BE2C (cell line): ENCODE results near the gene VWA7.

ENCODE experiments used
- DNase-seq: peaks from one replicate; pipeline ENCODE4 v3.0.0-alpha.2; 2020
- H3K27me3 ChIP-seq: fragments of 250-450 bp; sonication (Bioruptor Pico); 2 replicates; pipeline ENCODE4 v1.5.1; 2020; ENCODE audit warnings: mild to moderate bottlenecking
- H3K36me3 ChIP-seq: fragments of 250-450 bp; sonication (Bioruptor Pico); 2 replicates; pipeline ENCODE4 v1.5.1; 2020; ENCODE audit warnings: mild to moderate bottlenecking
- H3K4me1 ChIP-seq: fragments of 250-450 bp; sonication (Bioruptor Pico); 2 replicates; pipeline ENCODE4 v1.5.1; 2020
- H3K4me3 ChIP-seq: 2 replicates; pipeline ENCODE4 v1.5.1; 2011; ENCODE audit warnings: low read depth, low read length
- H3K9me3 ChIP-seq: fragments of 250-450 bp; sonication (Bioruptor Pico); 2 replicates; pipeline ENCODE4 v1.5.1; 2020
- TF ChIP-seq, protein P1 (sequence below): IDR thresholded peaks from 2 replicates; pipeline ENCODE4 v1.5.1; 2012; ENCODE audit warnings: mild to moderate bottlenecking, low read depth, low read length

VWA7 gene

DNA sequence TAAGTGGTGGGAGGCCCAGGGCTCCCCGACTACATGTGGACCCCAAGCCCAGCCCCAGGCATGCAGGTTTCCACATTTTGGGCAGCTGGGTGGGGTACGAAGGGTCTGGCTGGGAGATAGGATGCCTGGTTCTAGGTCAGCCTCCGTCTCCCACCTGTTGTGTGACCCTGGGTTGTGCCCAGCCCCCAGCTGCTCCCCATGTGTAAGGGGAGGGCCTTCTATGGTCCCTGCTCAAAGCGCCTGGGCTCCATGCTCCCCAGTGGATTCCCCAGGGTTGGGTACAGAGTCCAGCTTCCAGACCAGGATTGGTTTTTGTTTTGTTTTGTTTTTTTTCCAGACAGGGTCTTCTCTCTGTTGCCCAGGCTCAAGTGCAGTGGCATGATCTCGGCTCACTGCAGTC lies 1.1 kb upstream of the VWA7 start:
- TF ChIP-seq, protein P1, sequence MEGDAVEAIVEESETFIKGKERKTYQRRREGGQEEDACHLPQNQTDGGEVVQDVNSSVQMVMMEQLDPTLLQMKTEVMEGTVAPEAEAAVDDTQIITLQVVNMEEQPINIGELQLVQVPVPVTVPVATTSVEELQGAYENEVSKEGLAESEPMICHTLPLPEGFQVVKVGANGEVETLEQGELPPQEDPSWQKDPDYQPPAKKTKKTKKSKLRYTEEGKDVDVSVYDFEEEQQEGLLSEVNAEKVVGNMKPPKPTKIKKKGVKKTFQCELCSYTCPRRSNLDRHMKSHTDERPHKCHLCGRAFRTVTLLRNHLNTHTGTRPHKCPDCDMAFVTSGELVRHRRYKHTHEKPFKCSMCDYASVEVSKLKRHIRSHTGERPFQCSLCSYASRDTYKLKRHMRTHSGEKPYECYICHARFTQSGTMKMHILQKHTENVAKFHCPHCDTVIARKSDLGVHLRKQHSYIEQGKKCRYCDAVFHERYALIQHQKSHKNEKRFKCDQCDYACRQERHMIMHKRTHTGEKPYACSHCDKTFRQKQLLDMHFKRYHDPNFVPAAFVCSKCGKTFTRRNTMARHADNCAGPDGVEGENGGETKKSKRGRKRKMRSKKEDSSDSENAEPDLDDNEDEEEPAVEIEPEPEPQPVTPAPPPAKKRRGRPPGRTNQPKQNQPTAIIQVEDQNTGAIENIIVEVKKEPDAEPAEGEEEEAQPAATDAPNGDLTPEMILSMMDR = no peak

DNA sequence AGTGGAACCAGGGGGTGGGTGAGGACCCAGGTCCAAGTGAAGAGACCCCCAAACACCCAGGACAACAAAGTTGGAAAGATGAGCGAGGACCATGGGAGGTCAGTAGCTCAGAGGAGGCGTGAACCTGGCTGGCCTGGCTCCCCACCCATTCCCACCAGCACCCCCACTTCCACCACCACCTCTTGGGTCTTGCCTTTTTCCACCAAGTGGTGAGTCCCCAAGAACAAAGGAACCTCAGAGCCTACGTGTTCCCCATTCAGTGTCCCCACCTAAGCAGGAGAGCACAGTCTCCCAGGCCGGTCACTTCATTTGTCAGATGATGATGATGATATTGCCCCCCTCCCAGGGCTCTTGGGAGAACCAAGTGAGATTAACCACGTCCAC lies 531 bp upstream of the VWA7 start:
- Histone ChIP-seq H3K36me3 (peaks cover 47% of the 10 kb centered on the region), H3K4me3 (no peak overlapping the region)

More for the DNA sequence above, 1.1 kb upstream of the VWA7 start:
- no peak overlapping the region for H3K4me3 ChIP-seq
- DNase-seq = no peak
- no peaks in the 10 kb centered on the region for H3K9me3 ChIP-seq
- no peaks in the 10 kb centered on the region for H3K27me3 ChIP-seq
- H3K4me1 ChIP-seq = peaks cover 10% of the 10 kb centered on the region
- H3K36me3 ChIP-seq = peaks cover 52% of the 10 kb centered on the region

DNA sequence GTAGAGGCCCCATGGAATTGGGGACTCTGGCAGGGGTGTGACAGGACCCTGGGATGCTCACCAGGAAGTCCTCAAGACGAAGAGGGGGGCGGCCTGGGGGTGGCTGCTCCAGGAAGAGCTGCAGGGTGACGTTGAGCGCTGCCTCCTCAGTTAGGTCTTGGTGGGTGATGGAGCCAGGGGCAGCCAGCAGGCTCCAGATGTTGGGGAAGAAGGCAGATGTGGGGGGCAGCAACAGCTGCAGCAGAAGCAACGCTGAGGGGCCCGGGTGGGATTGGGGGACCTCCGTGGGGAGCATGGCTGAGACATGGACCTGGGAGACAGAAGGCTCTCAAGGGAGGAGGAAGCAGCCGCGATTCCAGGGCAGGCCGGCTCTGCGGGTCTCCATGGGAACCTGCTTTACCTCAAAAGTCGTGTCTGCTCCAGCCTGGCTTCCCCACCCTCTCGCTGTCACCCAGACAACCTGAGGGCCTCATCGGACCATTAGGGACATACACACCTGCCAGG lies 591 bp downstream of the VWA7 start:
- Histone ChIP-seq H3K4me3 (peak overlapping the region; percentile 35), H3K9me3 (no peaks in the 10 kb centered on the region), H3K36me3 (peaks cover 35% of the 10 kb centered on the region), H3K27me3 (no peaks in the 10 kb centered on the region), H3K4me1 (peaks cover 10% of the 10 kb centered on the region)
- peak; percentile 41 for DNase-seq
- TF ChIP-seq, protein P1 = no peak

More for the DNA sequence above, 531 bp upstream of the VWA7 start:
- TF ChIP-seq, protein P1 = no peak
- Histone ChIP-seq H3K27me3 (no peaks in the 10 kb centered on the region), H3K9me3 (no peaks in the 10 kb centered on the region), H3K4me1 (peaks cover 10% of the 10 kb centered on the region)
- DNase-seq = no peak

DNA sequence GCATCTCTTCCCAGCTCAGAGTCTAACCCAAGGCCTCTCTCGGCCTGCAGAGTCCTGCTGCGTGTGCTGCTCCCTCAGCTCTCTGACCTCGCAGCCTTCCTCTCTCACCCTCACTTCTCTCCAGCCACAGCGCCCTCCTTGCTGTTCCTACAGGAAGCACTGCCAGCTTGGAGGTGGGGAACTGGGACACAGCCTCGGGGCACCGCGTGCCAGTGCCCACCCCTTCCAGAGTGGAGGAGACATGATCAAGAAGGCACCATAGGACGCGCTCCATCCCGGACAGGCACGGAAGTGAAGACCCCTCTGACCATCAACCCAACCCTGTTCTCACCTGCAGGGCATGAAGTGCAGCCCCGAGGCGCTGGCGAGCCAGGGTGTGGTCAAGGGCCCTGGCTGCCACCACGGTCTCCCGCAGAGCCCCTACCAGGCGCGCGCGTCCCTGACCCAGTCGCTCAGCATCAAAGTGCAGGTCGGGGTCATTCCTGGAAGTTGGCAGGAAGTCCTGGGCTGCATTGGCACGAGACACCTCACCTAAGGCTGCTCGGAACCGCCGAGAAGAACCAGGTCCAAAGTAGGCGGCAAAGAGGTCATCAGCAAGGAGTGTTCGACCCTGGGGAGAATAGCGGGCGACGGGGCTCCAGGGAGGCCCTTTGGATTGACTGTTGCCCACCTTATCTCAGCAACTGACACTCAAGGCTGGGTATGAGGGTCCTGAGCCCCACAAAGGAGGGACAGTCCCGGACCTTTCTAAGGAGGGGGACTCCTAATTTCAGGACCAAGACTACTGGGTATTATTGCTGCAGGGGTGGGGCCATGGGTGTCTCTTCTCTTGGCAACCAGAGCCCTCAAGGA lies 1.3 kb downstream of the VWA7 start:
- DNase-seq = no peak
- TF ChIP-seq, protein P1 = no peak
- H3K9me3 ChIP-seq = no peaks in the 10 kb centered on the region
- H3K27me3 ChIP-seq = no peaks in the 10 kb centered on the region
- peaks cover 10% of the 10 kb centered on the region for H3K4me1 ChIP-seq
- no peak overlapping the region for H3K4me3 ChIP-seq
- peaks cover 29% of the 10 kb centered on the region for H3K36me3 ChIP-seq

DNA sequence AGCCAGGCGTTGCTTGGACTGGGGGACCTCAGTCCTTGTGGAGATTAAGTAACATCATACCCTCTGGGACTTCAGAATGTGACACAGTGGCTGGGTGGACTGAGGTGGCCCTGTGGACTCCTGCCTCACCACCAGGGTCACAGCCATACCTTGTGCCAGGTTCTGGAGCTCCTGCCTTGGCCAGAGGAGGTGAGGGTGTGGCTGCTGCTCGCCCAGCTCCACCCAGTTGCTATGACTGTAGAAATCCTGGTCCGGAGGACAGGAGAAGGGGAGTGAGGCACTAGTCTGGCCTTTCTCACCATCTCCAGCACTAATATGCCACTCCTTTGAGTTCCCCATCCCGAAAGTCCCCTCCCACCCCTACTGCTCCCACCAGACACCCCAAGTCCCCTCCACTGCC lies 1.9 kb downstream of the VWA7 start:
- H3K27me3 ChIP-seq = no peaks in the 10 kb centered on the region
- TF ChIP-seq, protein P1 = no peak
- H3K36me3 ChIP-seq = peaks cover 22% of the 10 kb centered on the region
- H3K4me3 ChIP-seq = no peak overlapping the region
- no peak for DNase-seq
- H3K4me1 ChIP-seq = peaks cover 10% of the 10 kb centered on the region
- no peaks in the 10 kb centered on the region for H3K9me3 ChIP-seq

DNA sequence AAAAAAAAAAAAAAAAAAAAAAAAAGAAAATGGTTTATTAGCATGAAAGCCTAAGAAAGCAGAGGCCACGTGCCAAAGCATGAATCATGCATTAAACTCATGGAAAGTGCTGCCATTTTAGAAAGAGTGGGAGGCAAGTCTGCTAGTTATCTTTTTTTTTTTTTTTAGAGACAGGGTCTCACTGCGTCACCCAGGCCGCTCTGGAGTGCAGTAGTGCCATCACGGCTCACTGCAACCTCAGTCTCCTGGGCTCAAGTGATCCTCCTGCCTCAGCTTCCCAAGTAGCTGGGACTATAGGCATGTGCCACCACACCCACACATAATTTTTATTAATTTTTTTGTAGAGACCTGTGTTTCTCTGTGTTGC lies 5.2 kb downstream of the VWA7 start:
- Histone ChIP-seq H3K9me3 (no peaks in the 10 kb centered on the region), H3K27me3 (no peaks in the 10 kb centered on the region), H3K36me3 (no peaks in the 10 kb centered on the region), H3K4me1 (peaks cover 3% of the 10 kb centered on the region), H3K4me3 (no peak overlapping the region)
- TF ChIP-seq, protein P1 = no peak
- DNase-seq = no peak
